Suppressor macrophage treated with lipopolysaccharide for 4 hours (primary cell): ENCODE measurements around the gene OR52E1.
"Not testable (repeated sequence)": the region's sequence is repeated elsewhere in the genome, so short reads cannot be mapped to it uniquely, and the experiment has no call there.

Source experiments
- DNase-seq: peaks from one replicate; pipeline ENCODE4 v3.0.0-alpha.2; 2020

Gene OR52E1

DNA sequence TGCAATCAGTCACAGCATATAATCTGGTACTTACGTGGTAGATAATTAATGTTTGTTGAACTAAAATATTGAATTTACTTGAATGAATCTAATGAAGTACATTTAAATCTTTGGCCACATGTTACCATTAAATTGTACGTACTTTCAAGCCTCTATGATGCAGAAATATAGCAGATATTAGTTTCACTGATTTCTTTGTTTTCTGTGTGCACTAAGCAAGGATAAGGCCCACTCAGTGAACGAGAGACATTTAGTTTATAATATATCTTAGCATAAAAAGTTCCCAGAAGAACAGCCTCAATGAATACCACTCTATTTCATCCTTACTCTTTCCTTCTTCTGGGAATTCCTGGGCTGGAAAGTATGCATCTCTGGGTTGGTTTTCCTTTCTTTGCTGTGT is at the start of gene OR52E1:
TSS of gene OR52E1 (plus strand) at position 301 of the 400 bp plus-strand sequence.
- DNase-seq = no peak

DNA sequence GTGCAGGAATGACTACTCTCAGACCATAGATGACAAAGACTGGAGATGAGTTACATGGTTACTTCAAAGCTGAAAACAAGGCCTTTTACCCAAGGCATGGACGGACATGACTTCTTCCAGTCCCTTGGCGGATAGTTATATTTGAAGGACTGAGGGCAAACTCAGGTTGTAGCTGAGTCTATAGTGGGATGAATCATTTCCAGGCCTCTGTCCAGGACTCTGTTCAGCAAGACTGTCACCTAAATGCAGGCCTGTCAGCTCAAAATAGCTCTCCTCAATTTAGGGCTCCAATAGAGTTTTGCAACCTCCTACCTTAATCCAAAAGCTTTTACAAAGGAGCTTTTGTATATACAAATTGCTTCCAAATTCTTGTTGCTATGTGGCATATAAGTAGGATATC is 47.4 kb upstream of the OR52E1 start:
- no peak for DNase-seq

DNA sequence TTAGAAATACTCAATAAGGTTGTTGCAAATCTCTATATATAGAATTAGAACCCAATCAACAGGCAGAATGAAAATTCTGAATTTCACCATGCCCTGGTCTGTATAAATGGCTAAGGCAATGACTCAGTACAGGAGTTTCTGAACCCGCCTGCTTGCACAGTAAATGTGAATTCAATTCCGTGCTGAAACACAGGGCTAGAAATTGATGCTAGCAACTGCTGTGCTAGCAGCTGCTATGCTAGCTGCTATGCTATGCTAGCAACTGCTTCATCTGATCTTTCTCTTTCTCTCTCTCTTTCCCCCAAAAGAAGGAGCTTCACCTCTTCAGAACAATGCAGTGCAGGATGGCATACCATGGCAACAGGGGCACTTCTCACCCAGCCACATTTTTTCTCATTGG is 32.7 kb upstream of the OR52E1 start:
- no peak for DNase-seq

DNA sequence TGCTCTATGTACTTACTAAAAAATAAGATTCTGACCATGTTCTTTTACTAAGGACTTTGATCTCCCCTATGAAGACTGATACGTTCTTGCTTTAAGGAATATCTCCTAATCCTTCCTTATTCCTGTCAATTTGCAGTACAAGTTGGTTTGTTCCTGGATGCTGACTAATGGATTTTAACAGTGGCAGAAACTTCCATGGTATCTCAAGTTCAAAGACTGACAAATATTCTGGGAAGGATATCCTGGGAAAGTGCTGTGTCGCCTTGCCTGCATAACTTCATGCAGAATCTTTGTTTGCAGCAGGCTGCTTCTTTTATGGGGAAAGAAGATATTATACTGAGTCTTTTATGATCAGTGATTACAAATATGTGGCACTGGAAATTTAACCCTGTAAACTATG is 31.4 kb upstream of the OR52E1 start:
- DNase-seq = no peak

DNA sequence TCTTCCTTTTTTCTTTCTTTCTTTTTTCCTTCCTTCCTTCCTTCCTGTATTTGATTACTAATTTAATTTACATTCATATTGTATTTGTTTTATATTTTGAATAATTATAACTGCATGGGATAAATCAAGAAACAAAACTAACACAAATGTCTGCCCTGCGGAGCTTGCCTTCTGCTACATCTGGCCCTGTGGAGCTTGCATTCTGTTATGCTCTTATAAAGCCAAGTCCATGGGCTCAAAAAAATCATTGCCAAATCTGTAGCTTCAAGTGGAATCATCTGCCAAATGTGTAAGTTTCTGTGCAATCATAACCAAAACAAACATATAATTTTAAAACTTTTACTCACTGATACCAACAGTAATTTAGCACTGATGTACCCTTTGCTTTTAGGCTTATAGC is 31.0 kb upstream of the OR52E1 start:
- no peak for DNase-seq

DNA sequence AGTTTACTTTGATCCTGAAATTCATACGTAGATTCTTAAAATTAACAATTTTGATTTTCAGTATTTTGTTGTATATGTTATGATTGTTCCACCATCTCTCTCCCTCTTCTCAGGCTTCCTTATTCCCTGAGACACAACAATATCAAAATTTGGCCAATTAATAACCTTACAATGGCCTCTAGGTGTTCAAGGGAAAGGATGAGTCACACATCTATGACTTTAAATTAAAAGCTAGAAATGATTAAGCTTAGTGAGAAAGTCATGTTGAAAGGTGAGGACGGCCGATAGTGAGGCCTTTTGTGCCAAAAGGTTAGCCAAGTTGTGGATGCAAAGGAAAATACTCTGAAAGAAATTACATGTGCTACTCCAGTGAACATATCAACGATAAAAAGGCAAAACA is 28.5 kb upstream of the OR52E1 start:
- no peak for DNase-seq

DNA sequence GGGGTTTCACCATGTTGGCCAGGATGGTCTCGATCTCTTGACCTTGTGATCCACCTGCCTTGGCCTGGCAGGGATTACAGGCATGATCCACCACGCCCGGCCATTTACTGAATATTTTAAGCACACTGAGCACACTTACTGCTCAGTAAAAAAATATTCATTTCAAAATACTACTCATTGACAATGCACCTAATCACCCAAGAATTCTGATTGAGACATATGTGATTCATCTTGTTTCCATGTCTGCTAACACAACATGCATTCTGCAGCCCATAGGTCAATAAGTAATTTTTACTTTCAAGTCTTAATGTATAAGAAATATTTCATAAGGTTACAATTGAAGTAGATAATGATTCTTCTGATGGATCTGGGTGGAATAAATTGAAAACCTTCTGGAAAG is 27.3 kb upstream of the OR52E1 start:
- no peak for DNase-seq

DNA sequence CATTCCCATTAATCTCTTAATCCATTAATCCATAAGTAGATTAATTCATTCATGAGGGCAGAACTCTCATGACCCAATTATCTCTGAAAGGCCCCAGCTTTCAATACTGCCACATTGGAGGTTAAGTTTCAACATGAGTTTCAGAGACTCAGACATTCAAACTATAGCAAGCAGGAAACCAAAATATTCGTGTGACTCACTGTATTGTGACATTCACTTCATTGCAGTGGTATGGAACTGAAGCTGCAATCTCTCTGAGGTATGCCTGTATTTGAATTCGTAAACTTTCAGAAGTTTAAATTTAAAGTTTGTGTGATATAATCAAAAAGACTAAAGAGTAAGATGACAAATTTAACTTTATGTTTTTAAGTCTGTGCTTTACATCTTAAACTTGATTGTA is 26.0 kb upstream of the OR52E1 start:
- no peak for DNase-seq

DNA sequence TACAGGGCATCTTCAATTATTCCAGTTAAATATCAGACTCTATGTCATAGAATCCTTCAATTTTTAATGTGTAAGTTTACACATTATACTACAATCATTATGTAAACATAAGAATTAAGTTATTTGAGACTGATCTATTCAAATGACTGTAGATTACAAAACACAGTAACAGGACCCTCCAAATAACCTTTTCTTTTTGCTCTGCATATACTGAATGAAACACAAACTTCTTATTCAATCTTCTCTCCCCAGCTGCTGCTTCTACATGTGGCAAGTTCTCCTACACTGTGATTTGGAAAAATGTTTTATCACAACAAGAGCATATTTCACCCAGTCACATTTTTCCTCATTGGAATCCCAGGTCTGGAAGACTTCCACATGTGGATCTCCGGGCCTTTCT is 23.1 kb upstream of the OR52E1 start, which contains the start of gene OR52J3:
TSS of gene OR52J3 (plus strand) at position 301 of the 400 bp plus-strand sequence. CDS start at position 301, 0 bp downstream.
- no peak for DNase-seq

DNA sequence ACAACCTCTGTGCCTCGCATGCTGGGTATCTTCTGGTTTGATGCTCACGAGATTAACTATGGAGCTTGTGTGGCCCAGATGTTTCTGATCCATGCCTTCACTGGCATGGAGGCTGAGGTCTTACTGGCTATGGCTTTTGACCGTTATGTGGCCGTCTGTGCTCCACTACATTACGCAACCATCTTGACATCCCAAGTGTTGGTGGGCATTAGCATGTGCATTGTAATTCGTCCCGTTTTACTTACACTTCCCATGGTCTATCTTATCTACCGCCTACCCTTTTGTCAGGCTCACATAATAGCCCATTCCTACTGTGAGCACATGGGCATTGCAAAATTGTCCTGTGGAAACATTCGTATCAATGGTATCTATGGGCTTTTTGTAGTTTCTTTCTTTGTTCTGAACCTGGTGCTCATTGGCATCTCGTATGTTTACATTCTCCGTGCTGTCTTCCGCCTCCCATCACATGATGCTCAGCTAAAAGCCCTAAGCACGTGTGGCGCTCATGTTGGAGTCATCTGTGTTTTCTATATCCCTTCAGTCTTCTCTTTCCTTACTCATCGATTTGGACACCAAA is 22.5 kb upstream of the OR52E1 start:
- DNase-seq = no peak

DNA sequence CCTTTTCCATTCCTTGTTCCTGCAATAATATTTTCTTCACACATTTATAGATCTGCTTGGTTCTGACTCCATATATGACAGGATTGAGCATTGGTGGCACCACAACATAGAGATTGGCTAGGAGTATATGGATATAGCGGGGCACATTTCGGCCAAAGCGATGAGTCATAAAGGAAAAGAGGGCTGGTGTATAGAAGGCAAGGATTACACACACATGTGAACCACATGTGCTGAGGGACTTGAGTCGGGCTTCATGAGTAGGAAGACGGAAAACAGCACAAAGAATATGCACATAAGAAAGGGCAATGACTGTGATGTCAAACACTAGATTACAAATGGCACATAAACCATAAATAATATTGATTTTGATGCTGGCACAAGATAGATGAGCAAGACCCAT is 10.7 kb upstream of the OR52E1 start:
- DNase-seq = not testable (repeated sequence)

DNA sequence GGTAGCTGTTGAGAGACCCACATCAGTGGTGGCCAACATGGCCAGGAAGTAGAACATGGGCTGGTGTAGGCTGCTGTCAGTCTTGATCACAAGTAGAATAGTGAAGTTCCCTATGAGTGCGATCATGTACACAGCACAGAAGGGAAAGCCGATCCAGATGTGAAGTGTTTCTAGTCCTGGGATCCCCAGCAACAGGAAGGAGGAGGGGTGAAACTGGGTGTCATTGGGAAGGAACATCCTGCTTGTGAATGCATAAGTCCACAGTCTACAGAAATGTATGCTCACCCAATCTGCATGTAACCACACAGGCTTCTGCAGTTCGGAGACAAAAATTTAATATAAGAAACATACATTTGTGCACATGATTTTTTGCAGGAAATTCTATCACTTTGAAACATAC is 10.0 kb upstream of the OR52E1 start, which contains the start of gene OR52E2:
TSS of gene OR52E2 (minus strand) at position 237 of the 400 bp plus-strand sequence. CDS start at position 237, 0 bp downstream.
- no peak for DNase-seq

DNA sequence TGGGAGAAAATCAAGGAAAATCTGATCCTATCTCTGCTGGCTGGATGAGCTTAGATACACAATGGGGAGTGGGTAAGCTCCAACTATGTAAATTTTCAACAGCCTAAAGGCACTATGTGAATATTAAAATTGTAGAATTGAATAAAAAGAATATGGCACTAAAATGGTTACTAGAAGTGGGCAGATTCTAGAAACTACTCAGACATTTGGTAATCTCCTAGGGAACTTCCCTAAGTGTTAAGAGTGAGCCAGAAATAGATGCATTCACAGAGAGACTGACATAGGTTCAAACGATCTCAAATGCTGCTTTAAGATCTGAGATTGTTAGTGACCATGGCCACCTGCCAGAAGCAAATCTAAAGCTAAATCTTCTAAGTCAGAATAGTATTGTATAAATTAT is 4.3 kb upstream of the OR52E1 start:
- DNase-seq = peak; percentile 1

DNA sequence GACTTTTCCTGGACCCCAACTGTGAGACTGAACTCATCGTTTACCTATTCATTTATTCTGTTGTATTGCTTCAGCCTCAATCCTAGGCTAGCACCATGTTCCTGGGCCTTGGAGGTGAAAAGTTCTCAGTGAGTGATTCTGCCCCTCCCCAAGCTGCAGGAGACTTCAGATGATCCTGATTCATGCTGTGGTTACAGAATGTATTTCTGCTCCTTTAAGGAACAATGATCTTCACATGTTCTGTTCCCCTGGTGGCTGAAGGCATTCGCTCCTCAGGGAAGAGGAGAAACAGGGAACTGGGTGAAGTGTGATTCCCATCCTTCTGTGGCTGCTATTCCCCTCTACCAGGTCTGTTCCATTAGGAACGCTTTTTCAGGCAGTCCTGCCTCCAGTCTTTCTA is 2.4 kb downstream of the OR52E1 start:
- DNase-seq = no peak

DNA sequence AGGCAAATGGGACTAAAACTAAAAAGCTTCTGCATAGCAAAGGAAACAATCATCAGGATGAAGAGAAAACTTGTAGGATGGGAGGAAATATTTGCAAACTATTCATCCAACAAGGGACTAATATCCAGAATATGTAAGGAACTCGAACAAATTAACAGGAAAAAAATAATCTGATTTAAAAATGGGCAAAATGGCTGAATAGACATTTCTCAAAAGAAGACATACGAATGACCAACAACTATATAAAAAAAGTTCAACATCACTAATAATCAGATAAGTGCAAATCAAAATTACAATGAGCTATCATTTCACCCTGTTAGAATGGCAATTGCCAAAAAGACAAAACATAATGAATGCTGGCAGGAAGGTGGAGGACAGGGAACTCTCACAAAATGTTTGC is 12.0 kb downstream of the OR52E1 start:
- DNase-seq = no peak

DNA sequence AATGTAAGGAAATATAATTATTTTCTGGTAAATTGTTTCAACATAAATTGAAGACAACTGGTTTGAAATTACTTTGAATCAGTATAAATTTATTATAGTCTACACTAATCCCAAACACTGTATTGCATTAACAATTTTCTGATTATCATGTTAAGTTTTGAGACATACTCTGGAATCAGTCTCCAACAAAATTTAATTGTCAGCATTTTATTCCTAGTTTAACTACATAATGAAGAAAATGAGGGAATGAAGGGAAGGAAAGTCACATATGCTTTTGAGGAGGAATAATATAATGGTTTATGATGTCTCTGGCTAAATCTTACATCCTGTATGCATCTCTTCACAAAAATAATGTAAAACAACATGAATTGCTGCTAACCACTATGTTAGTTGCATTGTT is 14.2 kb downstream of the OR52E1 start:
- DNase-seq = no peak

DNA sequence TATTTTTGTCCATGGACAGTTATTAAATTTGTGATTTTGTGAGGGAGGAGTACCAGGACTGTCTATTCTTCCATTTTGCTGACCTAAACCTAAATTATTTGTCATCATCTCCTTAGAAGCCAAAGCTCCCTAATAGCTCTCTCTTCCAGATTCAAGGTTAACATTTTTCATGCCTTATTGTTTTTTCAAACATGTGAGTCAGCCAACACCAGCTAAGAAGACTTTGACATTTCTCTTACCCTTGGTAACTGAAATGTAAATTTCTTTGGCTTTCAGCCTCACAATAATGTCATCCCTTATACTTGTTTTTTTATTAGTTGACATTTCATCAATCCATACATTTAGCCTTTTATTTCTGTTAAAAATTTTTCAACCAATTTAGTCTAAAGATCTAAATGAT is 19.2 kb downstream of the OR52E1 start:
- DNase-seq = no peak

DNA sequence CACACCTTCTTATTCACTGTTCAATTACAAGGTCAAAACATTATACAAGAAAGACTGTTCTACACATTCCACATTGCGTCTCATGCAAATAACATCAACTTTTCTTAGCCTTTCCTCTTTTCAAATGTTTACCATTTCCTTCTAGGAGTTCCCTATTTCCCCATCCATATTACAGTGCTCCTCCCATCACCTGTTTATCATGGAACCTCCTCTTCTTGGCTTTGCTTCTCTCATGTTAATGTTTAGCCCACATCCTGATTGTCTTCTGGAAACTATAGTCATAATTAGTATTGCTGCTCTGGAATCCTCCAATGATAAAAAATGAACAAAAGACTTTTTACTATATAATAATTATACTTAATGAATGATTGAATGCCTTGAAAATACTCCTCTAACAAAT is 21.3 kb downstream of the OR52E1 start:
- DNase-seq = no peak

DNA sequence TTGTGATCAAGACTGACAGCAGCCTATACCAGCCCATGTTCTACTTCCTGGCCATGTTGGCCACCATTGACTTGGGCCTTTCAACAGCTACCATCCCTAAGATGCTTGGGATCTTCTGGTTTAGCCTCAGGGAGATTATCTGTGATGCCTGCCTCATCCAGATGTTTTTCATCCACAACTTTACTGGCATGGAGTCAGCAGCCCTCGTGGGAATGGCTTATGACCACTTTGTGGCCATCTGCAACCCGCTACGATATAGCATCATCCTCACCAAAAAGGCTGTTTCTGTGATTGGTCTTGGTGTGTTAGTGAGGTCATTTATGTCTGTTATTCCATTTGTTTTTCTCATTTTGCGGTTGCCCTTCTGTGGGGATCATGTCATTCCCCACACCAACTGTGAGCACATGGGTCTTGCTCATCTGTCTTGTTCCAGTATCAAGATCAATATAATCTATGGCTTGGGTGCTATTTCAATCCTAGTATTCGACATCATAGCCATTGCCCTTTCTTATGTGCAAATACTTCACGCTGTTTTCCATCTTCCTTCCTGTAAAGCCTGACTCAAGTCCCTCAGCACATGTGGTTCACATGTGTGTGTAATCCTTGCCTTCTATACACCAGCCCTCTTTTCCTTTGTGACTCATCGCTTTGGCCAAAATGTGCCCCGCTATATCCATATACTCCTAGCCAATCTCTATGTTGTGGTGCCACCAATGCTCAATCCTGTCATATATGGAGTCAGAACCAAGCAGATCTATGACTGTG is 23.6 kb downstream of the OR52E1 start:
- no peak for DNase-seq

DNA sequence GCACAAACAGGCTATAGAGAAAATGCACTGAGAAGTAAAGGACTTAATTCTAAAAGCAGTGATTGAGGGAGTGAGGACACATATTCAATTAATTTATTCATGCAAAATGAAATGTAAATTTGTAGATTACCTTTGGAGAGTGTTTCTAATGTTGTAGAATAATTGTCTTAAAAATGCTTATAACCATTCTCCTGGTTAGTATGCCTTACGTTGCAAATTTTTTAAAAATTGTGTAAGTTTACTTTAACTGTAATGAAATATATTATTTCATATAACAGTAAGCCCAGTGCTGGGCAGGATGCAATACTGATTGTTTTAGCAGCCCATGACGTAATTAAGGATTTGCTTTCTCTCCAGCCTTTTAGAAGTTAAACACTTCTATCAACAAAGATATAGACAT is 26.6 kb downstream of the OR52E1 start:
- DNase-seq = no peak

DNA sequence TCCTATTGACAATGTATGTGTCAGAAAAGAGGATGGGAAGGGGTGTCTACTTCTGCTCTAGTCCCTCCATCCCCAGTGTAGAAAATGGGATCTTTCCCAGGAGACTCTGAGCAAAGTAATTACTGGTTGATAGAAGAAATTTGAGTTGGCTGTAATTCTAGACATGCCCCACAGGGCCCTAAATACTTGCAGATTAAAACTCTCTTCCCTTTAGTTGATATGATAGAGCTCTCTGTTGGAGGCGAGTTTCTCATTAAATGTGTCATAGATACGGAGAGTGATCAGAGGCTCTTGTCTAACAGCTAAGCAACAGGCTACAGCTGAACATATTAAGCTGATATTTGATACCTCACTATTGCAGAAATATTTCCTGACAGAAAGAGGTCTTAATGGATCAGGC is 32.9 kb downstream of the OR52E1 start:
- no peak for DNase-seq

DNA sequence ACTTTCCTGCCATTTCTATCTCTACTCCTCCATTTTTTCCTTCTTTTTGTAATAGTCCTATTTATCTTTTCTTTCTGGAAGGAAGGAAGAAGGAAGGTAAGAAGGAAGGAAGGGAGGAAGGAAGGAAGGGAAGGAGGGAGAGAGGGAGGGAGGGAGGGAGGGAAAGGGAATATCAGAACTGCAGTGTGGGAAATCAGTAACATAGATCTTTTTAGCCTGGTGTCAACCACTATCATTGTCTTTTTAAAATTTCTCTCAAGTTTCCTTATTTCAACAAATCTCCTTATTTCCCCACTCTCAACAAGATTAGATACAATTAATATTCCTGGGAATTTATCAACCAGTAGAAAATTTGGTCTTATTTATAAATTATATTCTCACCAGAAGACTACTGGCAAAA is 33.7 kb downstream of the OR52E1 start:
- DNase-seq = no peak

DNA sequence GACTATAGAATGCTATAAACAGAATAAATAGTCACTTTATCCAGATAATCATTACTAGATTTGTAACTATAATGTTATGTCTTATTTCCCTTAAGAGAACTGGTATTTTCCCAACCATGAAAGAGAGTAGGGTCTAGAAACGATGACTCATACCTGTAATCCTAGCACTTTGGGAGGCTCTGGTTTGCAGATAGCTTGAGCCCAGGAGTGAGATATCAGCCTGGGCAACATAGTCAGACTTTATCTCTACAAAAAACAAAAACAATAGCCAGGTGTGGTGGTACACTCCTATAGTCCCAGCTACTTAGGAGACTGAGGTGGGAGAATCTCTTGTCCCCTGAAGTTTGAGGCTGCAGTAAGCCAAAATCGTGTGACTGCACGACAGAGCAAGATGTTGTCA is 37.9 kb downstream of the OR52E1 start:
- DNase-seq = no peak

DNA sequence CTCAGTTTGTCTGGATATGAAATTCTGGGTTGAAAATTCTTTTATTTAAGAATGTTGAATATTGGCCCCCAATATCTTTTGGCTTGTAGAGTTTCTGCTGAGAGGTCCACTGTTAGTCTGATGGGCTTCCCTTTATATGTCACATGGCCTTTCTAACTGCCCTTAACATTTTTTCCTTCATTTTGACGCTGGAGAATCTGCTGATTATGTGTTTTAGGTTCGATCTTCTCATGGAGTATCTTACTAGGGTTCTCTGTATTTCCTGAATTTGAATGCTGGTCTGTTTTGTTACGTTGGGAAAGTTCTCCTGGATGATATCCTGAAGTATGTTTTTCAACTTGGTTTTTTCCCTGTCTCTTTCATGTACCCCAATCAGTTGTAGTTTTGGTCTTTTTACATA is 46.0 kb downstream of the OR52E1 start:
- no peak for DNase-seq

DNA sequence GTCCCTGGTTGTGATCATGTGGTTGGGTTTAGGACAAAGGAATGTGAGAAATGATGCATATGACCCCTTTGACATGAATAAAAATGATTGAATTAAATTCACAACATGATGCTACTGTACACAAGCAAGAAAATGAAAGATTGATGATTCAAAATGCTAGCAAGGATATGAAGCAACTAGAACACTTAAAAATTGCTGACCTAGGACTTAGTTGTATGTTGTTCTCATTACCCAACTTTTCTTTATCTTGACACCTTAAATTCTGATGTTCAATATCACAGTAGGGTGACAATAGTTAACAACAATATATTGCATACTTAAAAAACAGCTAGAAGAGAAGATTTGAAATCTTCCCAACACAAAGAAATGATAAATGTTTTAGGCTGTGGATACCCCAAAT is 48.2 kb downstream of the OR52E1 start:
- no peak for DNase-seq
